HAP-1 (cell line): ENCODE results near the gene RAB14.
"Not testable (repeated sequence)": the region's sequence is repeated elsewhere in the genome, so short reads cannot be mapped to it uniquely, and the experiment has no call there.

Experiments
- DNase-seq, 2 experiments: peaks; one replicate each; pipeline ENCODE4 v3.0.0-alpha.2; 2016 to 2020; ENCODE audit warnings: low spot score in 2 of 2
- H3K27me3 ChIP-seq: fragments of 250-450 bp; sonication (Bioruptor Pico); 2 replicates; pipeline ENCODE4 v1.5.1; 2020; ENCODE audit warnings: low read depth, mild to moderate bottlenecking, moderate library complexity
- H3K36me3 ChIP-seq: fragments of 250-450 bp; sonication (Bioruptor Pico); replicated peaks from 2 replicates; pipeline ENCODE4 v1.5.1; 2020; ENCODE audit warnings: mild to moderate bottlenecking
- H3K4me1 ChIP-seq: fragments of 250-450 bp; sonication (Bioruptor Pico); 2 replicates; pipeline ENCODE4 v1.5.1; 2020; ENCODE audit warnings: mild to moderate bottlenecking
- H3K4me3 ChIP-seq: fragments of 250-450 bp; sonication (Bioruptor Pico); 2 replicates; pipeline ENCODE4 v1.5.1; 2020; ENCODE audit warnings: mild to moderate bottlenecking, moderate library complexity
- H3K9me3 ChIP-seq: fragments of 250-450 bp; sonication (Bioruptor Pico); 2 replicates; pipeline ENCODE4 v1.5.1; 2020; ENCODE audit warnings: mild to moderate bottlenecking, moderate library complexity
- in situ Hi-C: fragments of 300-500 bp; cut with MboI; formaldehyde crosslinking; loops from 3 replicates; pipeline ENCODE4 v1.14.3; 2020; ENCODE audit warnings: low sequenced_read_pairs, inconsistent platforms, mixed read lengths

The RAB14 gene

DNA sequence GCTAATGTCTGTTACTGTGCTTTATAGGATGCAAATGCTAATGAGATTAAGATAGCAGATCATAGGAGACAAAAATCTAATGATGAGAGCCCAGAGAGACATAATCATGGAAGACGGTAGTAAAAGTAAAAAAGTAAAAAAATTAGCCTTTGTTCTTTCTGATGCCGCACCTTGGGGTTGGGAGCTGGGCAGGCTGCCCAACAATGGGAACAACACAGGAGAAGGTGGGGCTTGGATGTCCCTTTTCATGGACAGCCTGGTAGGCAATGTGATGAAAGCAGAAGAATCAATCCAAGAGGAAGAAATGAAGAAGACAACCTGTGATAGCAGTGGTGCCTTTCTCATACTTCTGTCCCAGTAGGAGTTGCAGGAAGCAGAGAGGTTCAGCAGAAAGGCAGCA is 57.2 kb downstream of the RAB14 start:
- H3K36me3 ChIP-seq: peaks cover 50% of the 10 kb centered on the region
- no peak for DNase-seq
- H3K27me3 ChIP-seq: no peaks in the 10 kb centered on the region
- H3K4me1 ChIP-seq: no peaks in the 10 kb centered on the region; the same call in 1 of the 2 replicates
- in situ Hi-C loops: no loop called here
- H3K9me3 ChIP-seq: no peaks in the 10 kb centered on the region
- H3K4me3 ChIP-seq: no peak overlapping the region

DNA sequence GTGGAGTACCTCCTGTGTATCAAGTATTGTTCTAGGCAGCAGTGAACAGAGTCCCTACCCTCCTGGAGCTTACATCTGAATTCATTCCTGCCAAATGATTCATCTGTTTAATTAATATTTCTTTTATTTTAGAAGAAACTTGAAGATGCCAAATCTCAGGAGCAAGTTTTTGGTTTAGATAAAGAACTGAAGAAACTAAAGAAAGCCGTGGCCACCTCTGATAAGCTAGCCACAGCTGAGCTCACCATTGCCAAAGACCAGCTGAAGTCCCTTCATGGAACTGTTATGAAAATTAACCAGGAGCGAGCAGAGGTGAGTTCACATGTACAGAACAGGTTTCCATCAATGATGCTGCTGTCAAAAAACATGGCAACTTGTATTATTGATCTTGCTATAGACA is 57.9 kb downstream of the RAB14 start:
- in situ Hi-C loops: no loop called here
- Histone ChIP-seq H3K36me3 (peaks cover 49% of the 10 kb centered on the region), H3K27me3 (no peaks in the 10 kb centered on the region)

DNA sequence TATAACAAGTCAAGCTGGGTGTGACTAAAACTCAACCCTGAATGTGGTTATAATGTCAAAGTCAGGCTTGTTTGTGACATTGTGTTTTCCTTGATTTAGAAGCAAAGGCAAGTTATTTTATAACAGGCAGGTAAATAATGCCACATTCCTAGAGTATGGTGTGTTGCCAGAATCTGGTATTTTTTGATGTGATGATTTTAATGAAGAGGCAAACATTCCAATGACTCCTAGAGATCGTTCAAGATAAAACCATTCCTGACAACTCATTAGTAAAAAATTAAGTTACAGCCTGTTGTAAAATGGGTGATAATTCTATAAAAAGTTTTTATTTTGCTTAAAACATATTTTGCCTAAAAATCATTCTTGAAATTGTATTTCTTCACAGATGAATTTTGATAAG is 60.0 kb downstream of the RAB14 start:
- Histone ChIP-seq H3K4me1 (no peaks in the 10 kb centered on the region; the same call in 1 of the 2 replicates), H3K36me3 (peaks cover 39% of the 10 kb centered on the region), H3K9me3 (no peaks in the 10 kb centered on the region), H3K27me3 (no peaks in the 10 kb centered on the region), H3K4me3 (no peak overlapping the region)
- DNase-seq: no peak
- in situ Hi-C loops: no loop called here

More for the DNA sequence above, 57.9 kb downstream of the RAB14 start:
- DNase-seq: no peak
- Histone ChIP-seq H3K4me3 (no peak overlapping the region), H3K9me3 (no peaks in the 10 kb centered on the region), H3K4me1 (no peaks in the 10 kb centered on the region; the same call in 1 of the 2 replicates)

DNA sequence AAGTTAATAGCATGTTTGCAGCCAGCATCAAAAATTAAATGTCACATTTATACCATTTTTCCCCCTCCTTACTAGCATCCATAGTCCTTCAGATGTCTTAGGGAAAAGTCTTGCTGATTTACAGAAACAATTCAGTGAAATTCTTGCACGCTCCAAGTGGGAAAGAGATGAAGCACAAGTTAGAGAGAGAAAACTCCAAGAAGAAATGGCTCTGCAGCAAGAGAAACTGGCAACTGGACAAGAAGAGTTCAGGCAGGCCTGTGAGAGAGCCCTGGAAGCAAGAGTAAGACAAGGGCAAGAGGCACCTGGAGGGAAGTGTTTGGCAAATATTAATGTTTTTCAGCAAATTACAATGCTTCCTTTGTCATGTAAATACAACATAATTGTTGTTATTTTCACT is 60.4 kb downstream of the RAB14 start:
- Histone ChIP-seq H3K36me3 (peaks cover 36% of the 10 kb centered on the region), H3K27me3 (no peaks in the 10 kb centered on the region), H3K4me1 (no peaks in the 10 kb centered on the region; the same call in 1 of the 2 replicates), H3K9me3 (no peaks in the 10 kb centered on the region), H3K4me3 (no peak overlapping the region)
- in situ Hi-C loops: no loop called here
- DNase-seq: no peak

DNA sequence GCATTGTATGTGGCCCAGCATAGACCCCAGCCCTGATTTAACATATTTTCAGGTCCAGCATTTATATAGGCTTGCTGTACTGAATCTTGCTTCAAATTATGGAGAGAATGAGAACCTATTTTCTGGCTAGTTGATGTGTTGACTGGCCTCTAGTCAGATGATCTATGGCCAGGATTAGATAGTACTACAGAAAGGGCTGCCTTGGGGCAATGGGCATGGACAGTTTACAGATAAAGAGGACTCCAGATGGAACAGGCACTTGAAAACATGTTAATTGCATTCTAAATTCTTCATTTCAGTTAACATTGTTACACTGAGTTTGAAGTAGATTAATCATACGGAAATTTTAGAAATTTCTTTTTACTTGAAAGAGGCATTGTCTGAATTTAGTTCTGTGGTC is 61.5 kb downstream of the RAB14 start:
- DNase-seq: no peak
- Histone ChIP-seq H3K4me3 (no peak overlapping the region), H3K27me3 (no peaks in the 10 kb centered on the region), H3K9me3 (no peaks in the 10 kb centered on the region), H3K36me3 (peaks cover 35% of the 10 kb centered on the region), H3K4me1 (no peaks in the 10 kb centered on the region; the same call in 1 of the 2 replicates)
- in situ Hi-C loops: no loop called here

DNA sequence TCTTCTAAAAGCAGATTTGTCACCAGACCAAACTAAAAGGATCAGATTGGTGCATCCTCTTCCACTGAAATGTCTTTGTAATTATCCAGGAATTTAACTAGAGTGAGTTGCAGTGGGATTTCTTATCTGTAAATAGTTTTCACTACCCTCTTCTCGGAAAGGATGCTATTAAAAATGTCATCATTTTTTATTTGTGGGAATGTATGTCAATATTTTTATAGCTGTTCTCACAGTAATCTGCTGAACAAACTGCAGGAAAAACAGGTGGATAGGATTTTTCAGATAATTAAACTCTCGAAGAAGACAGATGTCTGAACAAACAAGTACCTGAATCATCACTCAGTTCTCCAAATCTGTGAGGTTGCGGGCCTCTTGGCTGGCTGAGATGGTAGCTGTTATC is 62.7 kb downstream of the RAB14 start:
- H3K4me1 ChIP-seq: no peaks in the 10 kb centered on the region; the same call in 1 of the 2 replicates
- H3K9me3 ChIP-seq: no peaks in the 10 kb centered on the region
- H3K27me3 ChIP-seq: no peaks in the 10 kb centered on the region
- in situ Hi-C loops: no loop called here
- no peak overlapping the region for H3K4me3 ChIP-seq
- H3K36me3 ChIP-seq: peaks cover 30% of the 10 kb centered on the region
- no peak for DNase-seq

DNA sequence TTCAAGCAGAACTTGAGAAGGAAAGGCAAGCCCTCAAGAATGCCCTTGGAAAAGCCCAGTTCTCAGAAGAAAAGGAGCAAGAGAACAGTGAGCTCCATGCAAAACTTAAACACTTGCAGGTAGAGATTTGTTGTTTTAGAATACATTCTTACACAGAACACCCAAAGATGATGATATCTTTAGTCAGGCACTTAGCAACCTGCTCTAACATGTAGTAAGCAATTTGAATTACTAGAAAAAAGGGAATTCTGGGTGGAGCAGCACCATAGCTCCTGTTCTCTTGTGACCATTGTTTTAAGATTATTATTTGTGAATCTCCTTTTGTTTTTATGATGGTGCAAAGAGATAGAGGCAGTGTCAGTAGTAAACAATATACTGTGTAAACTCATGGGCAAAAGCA is 63.1 kb downstream of the RAB14 start:
- in situ Hi-C loops: no loop called here
- Histone ChIP-seq H3K4me1 (no peaks in the 10 kb centered on the region; the same call in 1 of the 2 replicates), H3K27me3 (no peaks in the 10 kb centered on the region), H3K36me3 (peaks cover 25% of the 10 kb centered on the region), H3K4me3 (no peak overlapping the region), H3K9me3 (no peaks in the 10 kb centered on the region)
- DNase-seq: no peak

DNA sequence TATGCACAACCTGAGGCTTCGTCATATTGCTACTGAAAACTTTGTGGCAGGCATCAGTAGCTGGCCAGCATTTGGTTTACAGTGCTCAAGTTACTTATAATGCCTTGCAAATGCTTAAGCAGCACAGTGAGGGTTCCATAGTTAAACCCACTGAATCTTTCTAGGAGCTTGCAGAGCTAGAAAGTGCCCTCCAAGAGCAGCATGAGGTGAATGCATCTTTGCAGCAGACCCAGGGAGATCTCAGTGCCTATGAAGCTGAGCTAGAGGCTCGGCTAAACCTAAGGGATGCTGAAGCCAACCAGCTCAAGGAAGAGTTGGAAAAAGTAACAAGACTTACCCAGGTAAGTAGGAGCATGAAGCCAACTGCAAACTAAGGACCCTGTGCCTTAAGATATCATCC is 66.0 kb downstream of the RAB14 start:
- in situ Hi-C loops: no loop called here
- H3K4me1 ChIP-seq: no peaks in the 10 kb centered on the region
- H3K27me3 ChIP-seq: no peaks in the 10 kb centered on the region
- no peak for DNase-seq
- H3K4me3 ChIP-seq: no peak overlapping the region
- no peaks in the 10 kb centered on the region for H3K9me3 ChIP-seq
- peaks cover 10% of the 10 kb centered on the region for H3K36me3 ChIP-seq

DNA sequence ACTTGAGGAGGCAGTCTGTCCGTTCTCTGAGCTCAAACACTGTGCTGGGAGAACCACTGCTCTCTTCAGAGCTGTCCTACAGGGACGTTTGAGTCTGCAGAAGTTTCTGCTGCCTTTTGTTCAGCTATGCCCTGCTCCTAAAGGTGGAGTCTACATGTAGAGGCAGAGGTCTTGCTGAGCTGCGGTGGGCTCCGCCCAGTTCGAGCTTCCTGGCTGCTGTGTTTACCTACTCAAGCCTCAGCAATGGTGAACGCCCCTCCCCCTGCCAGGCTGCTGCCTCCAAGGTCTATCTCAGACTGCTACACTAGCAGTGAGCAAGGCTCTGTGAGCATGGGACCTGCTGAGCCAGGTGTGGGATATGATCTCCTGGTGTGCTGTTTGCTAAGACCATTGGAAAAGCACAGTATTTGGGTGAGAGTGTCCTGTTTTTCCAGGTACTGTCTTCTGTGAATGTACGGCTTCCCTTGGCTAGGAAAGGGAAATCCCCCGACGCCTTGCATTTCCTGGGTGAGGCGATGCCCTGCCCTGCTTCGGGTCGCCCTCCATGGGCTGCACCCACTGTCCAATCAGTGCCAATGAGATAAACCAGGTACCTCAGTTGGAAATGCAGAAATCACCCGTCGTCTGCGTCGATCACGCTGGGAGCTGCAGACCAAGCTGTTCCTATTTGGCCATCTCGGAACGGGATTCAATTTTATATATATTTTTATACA is 68.4 kb downstream of the RAB14 start:
- in situ Hi-C loops: no loop called here
- H3K4me3 ChIP-seq: no peak overlapping the region
- H3K9me3 ChIP-seq: no peaks in the 10 kb centered on the region; the same call in 1 of the 2 replicates
- DNase-seq: peak in 1 of 2 experiments; percentile 30
- peaks cover 5% of the 10 kb centered on the region for H3K36me3 ChIP-seq
- H3K27me3 ChIP-seq: no peaks in the 10 kb centered on the region
- no peaks in the 10 kb centered on the region for H3K4me1 ChIP-seq

DNA sequence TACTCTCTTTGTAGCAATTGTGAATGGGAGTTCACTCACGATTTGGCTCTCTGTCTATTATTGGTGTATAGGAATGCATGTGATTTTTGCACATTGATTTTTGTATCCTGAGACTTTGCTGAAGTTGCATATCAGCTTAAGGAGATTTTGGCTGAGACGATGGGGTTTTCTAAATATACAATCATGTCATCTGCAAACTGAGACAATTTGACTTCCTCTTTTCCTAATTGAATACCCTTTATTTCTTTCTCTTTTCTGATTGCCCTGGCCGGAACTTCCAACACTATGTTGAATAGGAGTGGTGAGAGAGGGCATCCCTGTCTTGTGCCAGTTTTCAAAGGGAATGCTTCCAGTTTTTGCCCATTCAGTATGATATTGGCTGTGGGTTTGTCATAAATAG is 72.3 kb downstream of the RAB14 start:
- H3K27me3 ChIP-seq, H3K4me3 ChIP-seq, DNase-seq, H3K9me3 ChIP-seq, in situ Hi-C loops, H3K4me1 ChIP-seq, H3K36me3 ChIP-seq: not testable (repeated sequence)
